Natural killer cell (primary cell): ENCODE results near the gene SLC6A12. TPM values are rescaled to one million over a fixed set of nuclear protein-coding genes. Genes with fewer than 3 reads are reported as not detected.

ENCODE experiments used
- ATAC-seq, 3 donors: fragments of 150-1000 bp in 2 of 3; fragments of 200-7000 bp in 1 of 3; cut with Tn5 transposase; 1 replicate in 1 of 3; 2 replicates in 2 of 3; pipeline ENCODE4 v1.10.0; 2021; ENCODE audit warnings: mild to moderate bottlenecking in 2 of 3, moderate library complexity in 2 of 3
- DNase-seq, 2 donors: peaks; one replicate each; pipeline versions ENCODE4 v3.0.0 to v3.0.0-alpha.2; 2013 to 2021; ENCODE audit warnings: mixed read lengths in 1 of 2
- H3K27ac ChIP-seq: one replicate; pipeline ENCODE4 v1.5.1; 2013; ENCODE audit warnings: mild to moderate bottlenecking, low read length
- H3K27me3 ChIP-seq: one replicate; pipeline ENCODE4 v1.6.1; 2013; ENCODE audit warnings: low read length; ENCODE audit not compliant: control insufficient read depth, insufficient read depth
- H3K36me3 ChIP-seq: one replicate; pipeline ENCODE4 v1.6.1; 2013; ENCODE audit warnings: low read length; ENCODE audit not compliant: control insufficient read depth, insufficient read depth
- H3K4me1 ChIP-seq: one replicate; pipeline ENCODE4 v1.6.1; 2013; ENCODE audit warnings: low read length; ENCODE audit not compliant: control insufficient read depth, insufficient read depth
- H3K4me3 ChIP-seq: one replicate; pipeline ENCODE4 v1.5.1; 2013; ENCODE audit warnings: low read length
- H3K9me3 ChIP-seq: one replicate; pipeline ENCODE4 v1.6.1; 2013; ENCODE audit warnings: low read length; ENCODE audit not compliant: control insufficient read depth, insufficient read depth
- H3K27ac Mint-ChIP-seq, 2 donors: one replicate each; pipeline ENCODE4 v1.8.0; 2022; ENCODE audit warnings: mild to moderate bottlenecking in 2 of 2, mixed read lengths in 2 of 2, moderate library complexity in 1 of 2
- H3K27me3 Mint-ChIP-seq, 2 donors: one replicate each; pipeline ENCODE4 v1.8.0; 2022; ENCODE audit warnings: low read depth in 2 of 2, mixed read lengths in 2 of 2
- H3K36me3 Mint-ChIP-seq: one replicate; pipeline ENCODE4 v1.8.0; 2022; ENCODE audit warnings: mixed read lengths
- H3K4me1 Mint-ChIP-seq, 2 donors: one replicate each; pipeline ENCODE4 v1.8.0; 2022; ENCODE audit warnings: mixed read lengths in 2 of 2
- H3K4me3 Mint-ChIP-seq: one replicate; pipeline ENCODE4 v1.8.0; 2022; ENCODE audit warnings: mild to moderate bottlenecking, moderate library complexity, mixed read lengths
- H3K9me3 Mint-ChIP-seq, 2 donors: one replicate each; pipeline ENCODE4 v1.8.0; 2022; ENCODE audit warnings: mixed read lengths in 2 of 2
- WGBS: methylation state at CpG from one replicate; pipeline ENCODE4 v1.1.7; 2013; ENCODE audit warnings: missing lambda C conversion rate; ENCODE audit not compliant: insufficient coverage; 5-methylcytosine and 5-hydroxymethylcytosine counted together
- intact Hi-C: fragments of 100-400 bp; cut with micrococcal nuclease; formaldehyde crosslinking; loops from one replicate; pipeline ENCODE4 v1.14.2; 2022
- total RNA-seq, 4 donors: library from RNA; stranded (reverse); fragments of 120-200 nt in 1 of 4; gene quantifications; one replicate each; pipeline versions ENCODE4 v1.2.3 to v1.2.4, GENCODE V29; 2013 to 2022
- TF ChIP-seq, protein P1 (sequence below): fragments of 200-600 bp; IDR thresholded peaks from one replicate; pipeline ENCODE4 v1.8.0; 2022; ENCODE audit warnings: antibody characterized with exemption

SLC6A12 gene
- total RNA-seq, 3 donors from 2014 or later (not counting 1 experiment from before 2014, with no cell fraction given): 0.54 to 0.70 TPM; not detected in 1

DNA sequence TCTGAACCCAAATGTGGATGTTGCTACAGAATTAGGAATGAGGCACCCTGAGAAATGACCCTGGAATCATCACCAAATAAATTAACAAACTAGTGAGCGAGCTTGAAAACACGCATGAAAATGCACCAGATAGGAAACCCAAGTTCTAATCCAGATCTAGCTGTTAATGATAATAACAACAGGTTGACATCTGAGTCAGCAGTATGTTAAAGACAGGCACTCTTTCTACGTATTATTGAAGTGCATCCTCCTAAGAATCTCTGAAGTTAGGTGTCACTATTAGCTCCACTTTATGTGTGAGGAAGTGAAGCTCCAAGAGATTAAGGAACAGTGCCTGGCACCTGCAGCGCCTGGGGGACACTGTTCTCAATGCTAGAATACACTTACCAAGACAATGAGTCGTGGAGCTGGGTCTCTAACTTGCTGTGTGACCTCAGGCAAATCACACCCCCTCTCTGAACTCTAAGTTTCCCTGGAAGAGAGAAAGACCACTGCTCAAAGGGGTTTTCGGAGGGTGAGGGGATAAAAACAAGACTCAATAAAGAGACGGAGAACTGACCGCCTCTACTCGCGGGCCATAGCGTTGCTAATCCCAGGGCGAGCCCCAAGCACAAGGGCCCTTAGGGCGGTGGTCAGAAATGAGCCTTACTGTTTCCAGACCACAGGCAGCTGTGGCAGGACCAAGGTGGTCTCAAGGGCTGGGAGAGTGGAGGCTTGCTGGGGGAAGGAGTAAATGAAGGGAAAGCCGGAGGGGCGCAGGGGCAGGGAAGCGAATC lies 2.1 kb downstream of the SLC6A12 start:
- Mint-ChIP-seq H3K27me3 (peaks cover 30 to 43% of the 10 kb centered on the region in 2 donors), H3K27ac (no peak overlapping the region), H3K9me3 (no peaks in the 10 kb centered on the region), H3K36me3 (no peaks in the 10 kb centered on the region), H3K4me3 (no peak overlapping the region), H3K4me1 (peaks cover 5 to 9% of the 10 kb centered on the region in 2 donors)
- no peak overlapping the region for H3K27ac ChIP-seq
- intact Hi-C loops: no loop called here
- H3K4me1 ChIP-seq: peaks cover 9% of the 10 kb centered on the region
- 81% methylated on average over 16 of the region's 16 CpGs for WGBS
- DNase-seq (no peak), ATAC-seq (no peak)
- no peaks in the 10 kb centered on the region for H3K36me3 ChIP-seq
- H3K27me3 ChIP-seq: no peaks in the 10 kb centered on the region
- H3K9me3 ChIP-seq: no peaks in the 10 kb centered on the region
- TF ChIP-seq, protein P1, sequence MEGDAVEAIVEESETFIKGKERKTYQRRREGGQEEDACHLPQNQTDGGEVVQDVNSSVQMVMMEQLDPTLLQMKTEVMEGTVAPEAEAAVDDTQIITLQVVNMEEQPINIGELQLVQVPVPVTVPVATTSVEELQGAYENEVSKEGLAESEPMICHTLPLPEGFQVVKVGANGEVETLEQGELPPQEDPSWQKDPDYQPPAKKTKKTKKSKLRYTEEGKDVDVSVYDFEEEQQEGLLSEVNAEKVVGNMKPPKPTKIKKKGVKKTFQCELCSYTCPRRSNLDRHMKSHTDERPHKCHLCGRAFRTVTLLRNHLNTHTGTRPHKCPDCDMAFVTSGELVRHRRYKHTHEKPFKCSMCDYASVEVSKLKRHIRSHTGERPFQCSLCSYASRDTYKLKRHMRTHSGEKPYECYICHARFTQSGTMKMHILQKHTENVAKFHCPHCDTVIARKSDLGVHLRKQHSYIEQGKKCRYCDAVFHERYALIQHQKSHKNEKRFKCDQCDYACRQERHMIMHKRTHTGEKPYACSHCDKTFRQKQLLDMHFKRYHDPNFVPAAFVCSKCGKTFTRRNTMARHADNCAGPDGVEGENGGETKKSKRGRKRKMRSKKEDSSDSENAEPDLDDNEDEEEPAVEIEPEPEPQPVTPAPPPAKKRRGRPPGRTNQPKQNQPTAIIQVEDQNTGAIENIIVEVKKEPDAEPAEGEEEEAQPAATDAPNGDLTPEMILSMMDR: no peak
- H3K4me3 ChIP-seq: no peak overlapping the region

GRCh38 chr12:211142-211465 lies 2.9 kb downstream of the SLC6A12 start:
- TF ChIP-seq, protein P1: no peak
- Histone ChIP-seq H3K4me3 (no peak overlapping the region), H3K27me3 (no peaks in the 10 kb centered on the region), H3K4me1 (peaks cover 9% of the 10 kb centered on the region), H3K36me3 (no peaks in the 10 kb centered on the region), H3K9me3 (no peaks in the 10 kb centered on the region), H3K27ac (no peak overlapping the region)
- Mint-ChIP-seq H3K9me3 (no peaks in the 10 kb centered on the region), H3K4me3 (no peak overlapping the region), H3K27me3 (peaks cover 32 to 51% of the 10 kb centered on the region in 2 donors), H3K36me3 (no peaks in the 10 kb centered on the region), H3K4me1 (peaks cover 5 to 9% of the 10 kb centered on the region in 2 donors), H3K27ac (no peak overlapping the region)
- no peak for ATAC-seq
- no peak for DNase-seq
- 86% methylated on average over 3 of the region's 3 CpGs for WGBS
- intact Hi-C loops: no loop called here

DNA sequence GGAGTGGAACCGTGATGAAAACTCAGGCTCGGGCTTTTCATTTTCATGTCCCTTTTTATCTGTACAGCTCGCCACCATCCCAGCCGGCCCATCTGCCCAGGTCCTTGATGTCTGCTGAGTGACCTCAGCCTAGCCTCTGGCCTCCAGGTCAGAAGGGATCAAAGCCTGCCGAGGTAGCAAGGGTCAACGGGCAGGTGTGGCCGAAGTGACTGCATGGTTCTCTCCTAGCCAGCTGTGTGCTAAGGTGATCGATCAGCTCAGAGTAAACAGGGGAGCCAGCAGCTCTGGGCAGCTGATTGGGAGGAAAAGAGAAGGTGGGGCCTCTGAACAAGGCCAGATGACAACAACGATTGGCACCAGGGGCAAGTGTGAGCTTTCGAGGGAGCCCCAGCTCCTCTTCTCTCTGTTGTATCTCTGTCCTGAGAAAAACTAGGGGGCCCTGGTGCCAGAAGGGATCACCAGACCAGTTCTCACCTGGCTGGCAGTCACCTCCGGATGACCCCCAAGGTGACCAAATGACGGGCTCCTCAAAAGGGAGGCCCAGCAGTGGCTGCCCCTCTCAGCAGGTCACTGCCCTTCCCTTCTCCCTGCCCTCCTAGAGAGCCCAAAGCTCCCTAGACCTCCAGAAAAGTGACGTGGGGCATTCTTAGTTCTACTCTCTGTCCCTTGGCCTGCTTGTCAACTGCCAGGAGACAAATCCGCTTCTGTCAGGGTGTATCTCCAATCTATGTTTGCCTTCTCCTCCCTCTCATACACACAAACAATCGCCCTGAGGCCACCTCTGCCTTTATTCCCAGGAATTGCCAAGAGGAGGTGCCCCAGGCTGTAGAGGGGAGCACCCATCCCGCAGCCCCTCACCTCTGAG lies 3.4 kb downstream of the SLC6A12 start:
- no peak overlapping the region for H3K4me3 Mint-ChIP-seq
- Histone ChIP-seq H3K4me3 (no peak overlapping the region), H3K9me3 (no peaks in the 10 kb centered on the region), H3K27me3 (no peaks in the 10 kb centered on the region), H3K36me3 (no peaks in the 10 kb centered on the region), H3K27ac (no peak overlapping the region), H3K4me1 (peaks cover 9% of the 10 kb centered on the region)
- DNase-seq (no peak), ATAC-seq (no peak)
- no peaks in the 10 kb centered on the region for H3K9me3 Mint-ChIP-seq
- H3K27ac Mint-ChIP-seq: no peak overlapping the region
- WGBS: 86% methylated on average over 16 of the region's 16 CpGs
- no peaks in the 10 kb centered on the region for H3K36me3 Mint-ChIP-seq
- H3K4me1 Mint-ChIP-seq: peaks cover 5 to 9% of the 10 kb centered on the region in 2 donors
- intact Hi-C loops: no loop called here
- H3K27me3 Mint-ChIP-seq: peaks cover 37 to 56% of the 10 kb centered on the region in 2 donors
- TF ChIP-seq, protein P1: no peak
